HepG2 (cell line): ENCODE data around the gene RWDD2A. TPM values are rescaled to one million over a fixed set of nuclear protein-coding genes. Genes with fewer than 3 reads are reported as not detected.

Experiments used
- ATAC-seq: fragments of 200-7000 bp; cut with Tn5 transposase; 3 replicates; pipeline ENCODE4 v1.9.1; 2020; ENCODE audit warnings: mild to moderate bottlenecking, moderate library complexity
- BruUV-seq: library from RNA; stranded (reverse); fragments of 400-500 nt; replicated peaks from 2 replicates; lab custom pipeline; 2021; lab: Mats Ljungman, UMichigan
- CTCF ChIA-PET: fragments of 300-600 bp; formaldehyde crosslinking; extraction: SDS; loops from one replicate; lab custom pipeline; 2021; ENCODE audit warnings: low total read pairs, inconsistent platforms, low intra/inter-chr PET ratio; lab: Yijun Ruan, JAX
- POLR2A ChIA-PET: fragments of 350-600 bp; sonication (Branson Sonifier 250); formaldehyde crosslinking; loops from one replicate; lab custom pipeline; 2020; ENCODE audit warnings: antibody characterized with exemption, inconsistent platforms; lab: Yijun Ruan, JAX
- DNase-seq: peaks from one replicate; pipeline ENCODE4 v3.0.0-alpha.2; 2015; ENCODE audit warnings: low spot score
- FAIRE-seq: peaks from 3 replicates; lab custom pipeline; 2011; peaks lifted over from hg19 to GRCh38; lab: Jason Lieb, UNC
- H2AFZ ChIP-seq: one replicate; pipeline ENCODE4 v1.6.1; 2011; ENCODE audit warnings: low read length, inconsistent platforms
- H3K27ac ChIP-seq: fragments of 300-600 bp; 3 replicates; pipeline ENCODE4 v1.8.0; 2011; ENCODE audit warnings: mixed run types, mild to moderate bottlenecking, mixed read lengths, low read length, inconsistent platforms; ENCODE audit not compliant: insufficient read depth; ENCODE audit errors: extremely low read length
- H3K27me3 ChIP-seq, 2 experiments: fragments of 200-600 bp in 1 of 2; 2 replicates in 1 of 2; 3 replicates in 1 of 2; pipeline versions ENCODE4 v1.6.0 to v1.8.0; 2011; ENCODE audit warnings: low read length in 2 of 2, mild to moderate bottlenecking in 2 of 2, moderate library complexity in 2 of 2, inconsistent platforms in 1 of 2; ENCODE audit not compliant: insufficient read depth in 2 of 2, control insufficient read depth in 1 of 2
- H3K36me3 ChIP-seq, 2 experiments: fragments of 200-600 bp in 1 of 2; replicated peaks in 1 of 2; 2 replicates in 1 of 2; 3 replicates in 1 of 2; pipeline versions ENCODE4 v1.5.1 to v1.8.0; 2011; ENCODE audit warnings: low read length in 2 of 2, inconsistent platforms in 1 of 2; ENCODE audit not compliant: insufficient read depth in 2 of 2, control insufficient read depth in 1 of 2
- H3K4me1 ChIP-seq: 2 replicates; pipeline ENCODE4 v1.5.1; 2012; ENCODE audit warnings: low read length, inconsistent platforms; ENCODE audit not compliant: insufficient read depth
- H3K4me2 ChIP-seq: 2 replicates; pipeline ENCODE4 v1.6.0; 2011; ENCODE audit warnings: low read depth, low read length, inconsistent platforms
- H3K4me3 ChIP-seq, 3 experiments: fragments of 200-600 bp in 1 of 3; sonication (generic), shearing (Covaris generic) in 1 of 3; replicated peaks in 1 of 3; 2 replicates each; pipeline ENCODE4 v1.5.1; 2011 to 2016; ENCODE audit warnings: low read length in 3 of 3, inconsistent platforms in 2 of 3, low read depth in 2 of 3, mild to moderate bottlenecking in 2 of 3, control low read depth in 1 of 3, mixed read lengths in 1 of 3; ENCODE audit not compliant: insufficient read depth in 1 of 3
- H3K79me2 ChIP-seq: one replicate; pipeline ENCODE4 v1.6.1; 2011; ENCODE audit warnings: low read length, inconsistent platforms; ENCODE audit not compliant: insufficient read depth
- H3K9ac ChIP-seq: 2 replicates; pipeline ENCODE4 v1.6.0; 2011; ENCODE audit warnings: mild to moderate bottlenecking, low read depth, low read length, inconsistent platforms; ENCODE audit not compliant: insufficient read depth
- H3K9me3 ChIP-seq: 2 replicates; pipeline ENCODE4 v1.5.1; 2012; ENCODE audit warnings: mild to moderate bottlenecking, low read length
- H4K20me1 ChIP-seq: 2 replicates; pipeline ENCODE4 v1.6.0; 2011; ENCODE audit warnings: inconsistent platforms, mild to moderate bottlenecking, low read length, moderate library complexity; ENCODE audit not compliant: insufficient read depth
- ATF7 ChIP-seq, 2 experiments: fragments of 450-650 bp in 1 of 2; sonication (generic) in 1 of 2; formaldehyde crosslinking in 1 of 2; IDR thresholded peaks; 2 replicates each; pipeline versions ENCODE4 v1.4.0 to v1.6.1; 2016 to 2020; ENCODE audit warnings: antibody characterized with exemption in 1 of 2, mild to moderate bottlenecking in 1 of 2, missing genetic modification reagents in 1 of 2
- BORCS8-MEF2B ChIP-seq: sonication (generic); formaldehyde crosslinking; IDR thresholded peaks from 2 replicates; pipeline ENCODE4 v1.8.0; 2022; ENCODE audit warnings: mild to moderate bottlenecking, missing genetic modification reagents
- CREB1 ChIP-seq, 2 experiments: fragments of 450-650 bp in 1 of 2; IDR thresholded peaks; 2 replicates each; pipeline ENCODE4 v1.6.1; 2016 to 2017; ENCODE audit warnings: control low read depth in 1 of 2, mild to moderate bottlenecking in 1 of 2, missing compliant biosample characterization in 1 of 2, missing genetic modification characterization in 1 of 2
- ZNF354B ChIP-seq: sonication (generic); formaldehyde crosslinking; IDR thresholded peaks from 2 replicates; pipeline ENCODE4 v1.8.0; 2022; ENCODE audit warnings: mild to moderate bottlenecking, missing genetic modification reagents
- WGBS: methylation state at CpG from one replicate; pipeline ENCODE4 v1.1.6; 2017; ENCODE audit warnings: low lambda C conversion rate; 5-methylcytosine and 5-hydroxymethylcytosine counted together
- in situ Hi-C: cut with HindIII; loops from 2 replicates; pipeline ENCODE4 v1.10.0; 2017; ENCODE audit warnings: low pct_unique_long_range_greater_than_20kb; ENCODE audit not compliant: extremely low pct_ligation_motif_present
- intact Hi-C: fragments of 100-400 bp; cut with micrococcal nuclease; formaldehyde crosslinking; loops from one replicate; pipeline ENCODE4 v1.10.0; 2022; ENCODE audit not compliant: unreplicated experiment
- polyA plus RNA-seq, 8 experiments: library from polyadenylated mRNA; depleted of rRNA in 3 of 8; stranded (reverse) in 7 of 8; unstranded in 1 of 8; fragments of >200 nt; fragmentation: Illumina TruSeq in 4 of 8; extraction: Trizol in 4 of 8; gene quantifications; 2 replicates each; pipeline versions ENCODE4 v1.2.1 to v1.2.3, GENCODE V29; 2011 to 2016; ENCODE audit warnings: low read depth in 4 of 8, missing spikeins in 1 of 8, mixed read lengths in 1 of 8; ENCODE audit not compliant: insufficient read depth in 1 of 8
- total RNA-seq, 5 experiments: library from RNA; depleted of rRNA; stranded (reverse); fragments of >200 nt; fragmentation: Illumina TruSeq; extraction: Trizol; gene quantifications; 2 replicates each; pipeline ENCODE4 v1.2.3, GENCODE V29; 2016; ENCODE audit warnings: low read depth in 1 of 5
- TF ChIP-seq, protein P1 (sequence below): sonication (generic); formaldehyde crosslinking; IDR thresholded peaks from 2 replicates; pipeline ENCODE4 v1.4.0; 2020; ENCODE audit warnings: missing genetic modification reagents
- TF ChIP-seq, protein P2 (sequence below): sonication (generic); formaldehyde crosslinking; IDR thresholded peaks from 2 replicates; pipeline ENCODE4 v1.5.0; 2020; ENCODE audit warnings: mild to moderate bottlenecking, low read depth, missing genetic modification reagents, borderline replicate concordance

Gene RWDD2A
- total and polyA plus RNA-seq, 2 of the 13 experiments (the other 11 are each of a cell fraction or from before 2014, with no cell fraction given) = 5.3 to 8.1 TPM

DNA sequence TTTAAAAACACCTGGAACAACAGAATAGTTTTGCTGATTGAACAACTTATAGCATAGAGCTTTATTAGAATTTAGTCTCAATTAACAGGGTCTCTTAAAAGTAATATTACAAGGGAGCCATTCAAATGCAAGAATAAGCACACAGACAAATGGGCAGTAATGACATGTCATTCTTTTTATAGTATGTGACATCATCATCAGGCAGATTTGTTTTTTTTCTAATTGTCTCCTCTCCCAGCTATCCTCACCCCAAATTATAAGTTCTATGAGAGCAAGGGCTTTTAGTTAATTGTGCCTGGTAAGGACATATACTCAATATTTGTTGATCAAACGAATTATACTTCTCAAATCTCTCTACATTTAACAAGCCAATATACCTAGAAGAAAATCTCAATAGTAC is 11.0 kb upstream of the RWDD2A start:
- Histone ChIP-seq H3K4me2 (no peak overlapping the region), H3K4me3 (no peak overlapping the region), H3K9ac (no peak overlapping the region), H3K27me3 (no peaks in the 10 kb centered on the region), H3K27ac (no peak overlapping the region), H2AFZ (no peak overlapping the region), H4K20me1 (no peaks in the 10 kb centered on the region), H3K9me3 (no peaks in the 10 kb centered on the region), H3K4me1 (peaks cover 7% of the 10 kb centered on the region; the same call in 1 of the 2 replicates), H3K36me3 (peaks cover 15 to 83% of the 10 kb centered on the region in 2 experiments), H3K79me2 (peaks cover 8% of the 10 kb centered on the region)
- intact Hi-C loops = no loop called here
- in situ Hi-C loops = loop anchor here (25.0 kb wide), 1 partner anchor 945 kb away; the partner anchor contains the start of gene IBTK
- 86% methylated on average over 1 of the region's 1 CpG for WGBS
- ChIA-PET CTCF (no interaction called here), POLR2A (no interaction called here)
- FAIRE-seq (no peak), ATAC-seq (no peak), DNase-seq (no peak)
- no TSS peak for BruUV-seq
- TF ChIP-seq ZNF354B (CRISPR knock-in tag) = no peak
- TF ChIP-seq, protein P1, sequence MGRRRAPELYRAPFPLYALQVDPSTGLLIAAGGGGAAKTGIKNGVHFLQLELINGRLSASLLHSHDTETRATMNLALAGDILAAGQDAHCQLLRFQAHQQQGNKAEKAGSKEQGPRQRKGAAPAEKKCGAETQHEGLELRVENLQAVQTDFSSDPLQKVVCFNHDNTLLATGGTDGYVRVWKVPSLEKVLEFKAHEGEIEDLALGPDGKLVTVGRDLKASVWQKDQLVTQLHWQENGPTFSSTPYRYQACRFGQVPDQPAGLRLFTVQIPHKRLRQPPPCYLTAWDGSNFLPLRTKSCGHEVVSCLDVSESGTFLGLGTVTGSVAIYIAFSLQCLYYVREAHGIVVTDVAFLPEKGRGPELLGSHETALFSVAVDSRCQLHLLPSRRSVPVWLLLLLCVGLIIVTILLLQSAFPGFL (CRISPR knock-in tag) = no peak
- no peak for TF ChIP-seq BORCS8-MEF2B
- TF ChIP-seq, protein P2, sequence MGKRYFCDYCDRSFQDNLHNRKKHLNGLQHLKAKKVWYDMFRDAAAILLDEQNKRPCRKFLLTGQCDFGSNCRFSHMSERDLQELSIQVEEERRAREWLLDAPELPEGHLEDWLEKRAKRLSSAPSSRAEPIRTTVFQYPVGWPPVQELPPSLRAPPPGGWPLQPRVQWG = no peak
- peak; percentile 29; the same call in 1 of the 2 replicates for TF ChIP-seq ATF7 (IDR thresholded peaks at IDR 0.05)
- no peak for TF ChIP-seq ATF7 (CRISPR knock-in tag; IDR thresholded peaks at IDR 0.05)
- 0 out of 2 replicates have a peak, but pooled peaks have one; percentile 21 for TF ChIP-seq CREB1 (IDR thresholded peaks at IDR 0.05)
- no peak for TF ChIP-seq CREB1 (CRISPR knock-in tag; IDR thresholded peaks at IDR 0.05)
